ENCODE measurements around the gene GATAD2A. TPM values are rescaled to one million over a fixed set of nuclear protein-coding genes. Genes with fewer than 3 reads are reported as not detected.

Gene GATAD2A
- total RNA-seq, 1 donor from 2014 or later = 102 TPM

DNA sequence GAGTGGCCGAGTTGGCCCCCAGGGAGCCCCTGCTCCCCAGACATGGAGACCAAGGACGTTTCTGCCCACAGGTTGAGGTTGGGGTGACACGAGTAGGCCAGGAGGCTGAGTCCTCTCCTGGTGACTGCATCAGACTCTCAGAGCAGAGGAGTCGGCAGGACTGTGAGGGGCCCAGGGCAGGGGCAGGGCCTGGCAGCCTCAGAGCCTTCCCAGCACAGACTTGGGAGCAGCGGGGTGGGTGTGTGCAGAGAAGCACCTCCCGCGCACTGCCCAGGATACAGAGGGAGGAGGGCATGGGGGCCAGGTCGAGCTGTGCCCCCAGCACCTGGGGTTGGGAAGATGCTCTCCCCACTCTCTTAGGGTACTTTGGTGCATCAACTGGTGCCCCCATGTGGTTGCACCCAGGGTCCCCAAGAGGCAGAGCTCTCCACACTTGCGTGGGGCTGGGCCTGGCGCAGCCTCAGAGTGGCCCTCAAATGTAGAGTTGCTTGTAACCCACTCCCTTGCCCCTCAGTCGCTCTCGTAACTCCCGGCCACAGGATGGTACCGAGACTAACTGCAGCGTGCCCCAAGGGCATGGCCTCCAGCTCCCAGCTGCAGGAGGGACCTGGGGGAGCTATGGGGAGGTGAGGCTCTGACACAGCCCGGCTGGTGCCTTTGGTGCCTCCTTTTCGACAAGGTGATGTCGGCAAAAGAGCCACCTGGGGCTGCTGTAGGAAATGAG is 94.0 kb downstream of the GATAD2A start:
- TF ChIP-seq, protein P1, sequence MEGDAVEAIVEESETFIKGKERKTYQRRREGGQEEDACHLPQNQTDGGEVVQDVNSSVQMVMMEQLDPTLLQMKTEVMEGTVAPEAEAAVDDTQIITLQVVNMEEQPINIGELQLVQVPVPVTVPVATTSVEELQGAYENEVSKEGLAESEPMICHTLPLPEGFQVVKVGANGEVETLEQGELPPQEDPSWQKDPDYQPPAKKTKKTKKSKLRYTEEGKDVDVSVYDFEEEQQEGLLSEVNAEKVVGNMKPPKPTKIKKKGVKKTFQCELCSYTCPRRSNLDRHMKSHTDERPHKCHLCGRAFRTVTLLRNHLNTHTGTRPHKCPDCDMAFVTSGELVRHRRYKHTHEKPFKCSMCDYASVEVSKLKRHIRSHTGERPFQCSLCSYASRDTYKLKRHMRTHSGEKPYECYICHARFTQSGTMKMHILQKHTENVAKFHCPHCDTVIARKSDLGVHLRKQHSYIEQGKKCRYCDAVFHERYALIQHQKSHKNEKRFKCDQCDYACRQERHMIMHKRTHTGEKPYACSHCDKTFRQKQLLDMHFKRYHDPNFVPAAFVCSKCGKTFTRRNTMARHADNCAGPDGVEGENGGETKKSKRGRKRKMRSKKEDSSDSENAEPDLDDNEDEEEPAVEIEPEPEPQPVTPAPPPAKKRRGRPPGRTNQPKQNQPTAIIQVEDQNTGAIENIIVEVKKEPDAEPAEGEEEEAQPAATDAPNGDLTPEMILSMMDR (conservative IDR thresholded peaks at IDR 0.05) = no peak
- Mint-ChIP-seq H3K36me3 (no peaks in the 10 kb centered on the region), H3K4me3 (no peak overlapping the region), H3K9me3 (no peaks in the 10 kb centered on the region), H3K4me1 (ENCODE audit: unreplicated experiment) (no peaks in the 10 kb centered on the region), H3K27ac (no peak overlapping the region), H3K27me3 (no peaks in the 10 kb centered on the region)
- DNase-seq (ENCODE audit: extremely low spot score, unreplicated experiment) = no peak

DNA sequence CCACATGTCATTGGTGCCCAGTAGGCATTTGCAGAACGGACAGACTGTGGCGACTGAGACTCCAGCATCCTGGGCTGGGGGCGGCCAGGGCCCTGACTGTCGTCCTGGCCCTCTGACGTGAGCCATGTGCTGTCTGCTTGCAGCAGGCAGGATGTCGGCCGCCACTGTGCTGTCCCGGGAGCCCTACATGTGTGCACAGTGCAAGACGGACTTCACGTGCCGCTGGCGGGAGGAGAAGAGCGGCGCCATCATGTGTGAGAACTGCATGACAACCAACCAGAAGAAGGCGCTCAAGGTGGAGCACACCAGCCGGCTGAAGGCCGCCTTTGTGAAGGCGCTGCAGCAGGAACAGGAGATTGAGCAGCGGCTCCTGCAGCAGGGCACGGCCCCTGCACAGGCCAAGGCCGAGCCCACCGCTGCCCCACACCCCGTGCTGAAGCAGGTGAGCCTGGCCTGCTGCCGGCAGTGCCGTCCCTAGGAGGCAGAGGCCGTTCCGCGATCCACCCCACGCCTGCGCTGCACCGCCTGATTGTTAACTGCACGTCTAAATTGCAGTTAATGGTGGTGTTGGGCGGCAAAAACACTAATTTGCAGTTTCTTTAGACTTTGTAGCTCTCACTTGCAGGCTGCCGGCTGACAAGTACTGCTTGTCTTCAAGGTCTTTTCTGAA is 95.6 kb downstream of the GATAD2A start:
- Mint-ChIP-seq H3K4me3 (no peak overlapping the region), H3K27ac (no peak overlapping the region), H3K36me3 (no peaks in the 10 kb centered on the region), H3K27me3 (no peaks in the 10 kb centered on the region), H3K9me3 (no peaks in the 10 kb centered on the region), H3K4me1 (ENCODE audit: unreplicated experiment) (no peaks in the 10 kb centered on the region)
- TF ChIP-seq, protein P1 (conservative IDR thresholded peaks at IDR 0.05) = no peak
- no peak for DNase-seq (ENCODE audit: extremely low spot score, unreplicated experiment)

DNA sequence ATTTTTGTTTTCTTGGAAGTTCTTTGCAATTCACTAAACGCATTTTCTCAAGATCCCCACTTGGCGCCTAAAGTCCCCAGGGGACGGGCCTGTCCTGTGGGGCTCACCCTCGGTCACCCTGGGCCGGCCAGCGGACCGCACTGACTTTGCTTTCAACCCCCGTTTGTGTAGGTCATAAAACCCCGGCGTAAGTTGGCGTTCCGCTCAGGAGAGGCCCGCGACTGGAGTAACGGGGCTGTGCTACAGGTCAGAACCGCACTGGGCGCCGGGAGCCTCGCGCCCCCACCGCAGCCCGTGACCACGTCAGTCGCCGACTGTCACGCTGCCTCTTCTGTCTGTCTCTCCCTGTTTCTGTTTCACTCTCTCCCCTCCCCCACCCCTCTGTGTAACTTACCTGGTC is 96.3 kb downstream of the GATAD2A start:
- DNase-seq (ENCODE audit: extremely low spot score, unreplicated experiment) = no peak

DNA sequence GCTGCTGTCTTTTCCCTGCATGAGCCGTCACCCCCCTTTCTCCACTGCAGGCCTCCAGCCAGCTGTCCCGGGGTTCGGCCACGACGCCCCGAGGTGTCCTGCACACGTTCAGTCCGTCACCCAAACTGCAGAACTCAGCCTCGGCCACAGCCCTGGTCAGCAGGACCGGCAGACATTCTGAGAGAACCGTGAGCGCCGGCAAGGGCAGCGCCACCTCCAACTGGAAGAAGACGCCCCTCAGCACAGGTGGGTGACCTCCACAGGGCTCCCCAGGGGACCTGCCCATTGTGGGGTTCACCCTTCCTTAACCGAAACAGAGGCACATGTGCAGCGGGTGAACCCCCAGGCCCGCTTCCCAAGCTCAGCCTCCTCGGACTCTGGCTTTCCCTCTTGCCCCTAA is 96.8 kb downstream of the GATAD2A start:
- Mint-ChIP-seq H3K4me3 (no peak overlapping the region), H3K27ac (no peak overlapping the region), H3K4me1 (ENCODE audit: unreplicated experiment) (no peaks in the 10 kb centered on the region), H3K36me3 (peaks cover 5% of the 10 kb centered on the region), H3K9me3 (no peaks in the 10 kb centered on the region), H3K27me3 (no peaks in the 10 kb centered on the region)
- DNase-seq (ENCODE audit: extremely low spot score, unreplicated experiment) = no peak
- TF ChIP-seq, protein P1 (conservative IDR thresholded peaks at IDR 0.05) = no peak

More for the DNA sequence above, 96.3 kb downstream of the GATAD2A start:
- Mint-ChIP-seq H3K27me3 (no peaks in the 10 kb centered on the region), H3K27ac (no peak overlapping the region), H3K36me3 (peaks cover 5% of the 10 kb centered on the region), H3K4me3 (no peak overlapping the region), H3K4me1 (ENCODE audit: unreplicated experiment) (no peaks in the 10 kb centered on the region), H3K9me3 (no peaks in the 10 kb centered on the region)
- TF ChIP-seq, protein P1 (conservative IDR thresholded peaks at IDR 0.05) = no peak

DNA sequence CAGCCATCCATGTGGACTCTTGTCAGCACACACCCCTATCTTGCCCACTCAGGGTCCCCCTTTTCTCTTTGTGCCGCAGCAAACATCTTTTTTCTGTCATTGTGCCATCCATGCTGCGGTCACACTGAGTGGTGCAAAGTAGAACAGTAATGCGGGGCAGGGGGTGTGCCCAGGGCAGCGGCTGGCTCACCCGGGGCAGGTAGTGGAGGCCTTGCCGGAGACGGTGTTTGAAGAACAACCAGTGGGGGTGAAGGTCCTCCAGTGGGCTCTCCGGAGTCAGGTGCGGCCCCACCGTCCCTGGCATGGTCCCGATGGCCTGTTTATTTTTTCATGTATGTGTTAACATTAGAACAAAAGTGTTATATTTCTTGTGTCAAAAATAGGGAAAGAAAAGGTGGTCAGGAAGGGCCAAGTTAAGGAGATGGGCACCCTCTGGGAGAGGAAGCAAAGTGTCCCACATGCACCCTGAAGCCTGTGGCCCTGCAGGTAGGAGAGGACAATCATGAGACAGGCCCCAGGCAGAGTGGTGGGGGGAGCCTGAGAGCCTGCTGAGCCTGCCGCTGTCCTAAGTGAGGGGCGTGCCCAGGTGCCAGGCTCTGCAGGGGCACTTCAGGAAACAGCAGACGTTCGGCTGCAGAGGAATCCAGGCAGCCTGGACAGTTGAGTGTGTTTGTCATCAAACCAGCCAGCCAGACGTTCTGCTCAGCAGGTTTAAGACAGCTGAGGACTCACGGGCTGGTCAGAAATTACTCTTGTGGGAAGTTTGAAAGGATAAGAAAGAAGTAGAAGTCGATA is 97.5 kb downstream of the GATAD2A start:
- H3K36me3 Mint-ChIP-seq = peaks cover 8% of the 10 kb centered on the region
- H3K27me3 Mint-ChIP-seq = no peaks in the 10 kb centered on the region
- no peak for DNase-seq (ENCODE audit: extremely low spot score, unreplicated experiment)

More for the DNA sequence above, 97.5 kb downstream of the GATAD2A start:
- Mint-ChIP-seq H3K9me3 (no peaks in the 10 kb centered on the region), H3K4me3 (no peak overlapping the region), H3K4me1 (ENCODE audit: unreplicated experiment) (no peaks in the 10 kb centered on the region), H3K27ac (no peak overlapping the region)
- TF ChIP-seq, protein P1 (conservative IDR thresholded peaks at IDR 0.05) = no peak

Data from type B pancreatic cell (in vitro differentiated cells).